ENCODE data around the gene ZNF536.
"Not testable (repeated sequence)": the region's sequence is repeated elsewhere in the genome, so short reads cannot be mapped to it uniquely, and the experiment has no call there.

The ZNF536 gene

DNA sequence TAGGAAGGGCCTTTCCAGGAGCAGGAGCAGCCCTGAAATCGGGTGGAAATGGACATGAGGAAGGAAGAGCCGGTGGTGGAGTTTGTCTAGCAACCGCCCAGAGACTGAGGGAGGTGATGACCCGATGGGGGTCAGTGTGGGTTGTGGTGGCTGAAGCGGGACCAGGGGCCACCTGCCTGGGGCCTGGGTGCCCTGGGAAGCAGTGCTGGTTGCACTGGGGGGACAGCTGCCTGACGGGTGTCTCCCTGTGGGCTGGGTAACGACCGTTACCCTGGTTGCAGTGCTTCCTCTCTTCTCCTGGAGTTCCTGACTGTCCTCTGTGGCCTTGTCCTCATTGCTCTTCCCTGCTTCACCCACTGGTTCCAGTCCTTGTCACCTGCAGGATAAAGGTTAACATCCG lies 13.0 kb downstream of the ZNF536 start:
- Histone ChIP-seq H3K27ac (no peak overlapping the region), H3K4me3 (no peak overlapping the region)

- no peak overlapping the region for H3K4me3 ChIP-seq
- no peak overlapping the region for H3K27ac ChIP-seq
Measured at GRCh38 chr19:30385666-30386065, 13.5 kb downstream of the ZNF536 start.

DNA sequence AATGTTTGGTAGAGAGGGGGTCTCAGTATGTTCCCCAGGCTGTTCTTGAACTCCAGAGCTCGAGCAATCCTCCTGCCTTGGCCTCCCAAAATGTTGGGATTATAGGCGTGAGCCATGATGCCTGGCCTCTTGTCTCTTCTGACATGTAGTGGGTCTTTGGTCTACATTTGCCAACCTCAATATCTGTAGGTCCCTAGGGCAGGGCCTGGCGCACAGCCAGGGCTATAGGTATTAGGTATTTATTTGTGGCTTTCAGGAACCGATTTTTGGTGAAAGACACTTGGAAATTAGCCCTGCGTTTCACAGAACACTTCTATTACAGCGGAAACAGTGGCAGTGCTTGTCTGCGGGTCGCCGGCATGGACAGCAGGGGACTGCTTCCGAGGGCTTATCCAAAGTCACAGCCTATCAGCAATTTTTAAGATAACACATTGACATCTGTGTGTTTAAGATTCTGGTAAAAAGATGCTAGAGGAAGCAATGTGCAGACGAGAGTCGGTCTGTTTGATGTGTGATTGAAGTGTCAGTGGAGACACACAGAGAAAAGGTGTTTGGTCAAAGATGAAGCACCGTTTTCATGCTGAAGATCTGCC lies 14.5 kb downstream of the ZNF536 start:
- no peak overlapping the region for H3K4me3 ChIP-seq
- no peak overlapping the region for H3K27ac ChIP-seq

GRCh38 chr19:30387311-30388115 lies 15.3 kb downstream of the ZNF536 start:
- Histone ChIP-seq H3K27ac (no peak overlapping the region), H3K4me3 (no peak overlapping the region)

- no peak overlapping the region for H3K4me3 ChIP-seq
- H3K27ac ChIP-seq: no peak overlapping the region
Measured at GRCh38 chr19:30388327-30388726, 16.1 kb downstream of the ZNF536 start.

DNA sequence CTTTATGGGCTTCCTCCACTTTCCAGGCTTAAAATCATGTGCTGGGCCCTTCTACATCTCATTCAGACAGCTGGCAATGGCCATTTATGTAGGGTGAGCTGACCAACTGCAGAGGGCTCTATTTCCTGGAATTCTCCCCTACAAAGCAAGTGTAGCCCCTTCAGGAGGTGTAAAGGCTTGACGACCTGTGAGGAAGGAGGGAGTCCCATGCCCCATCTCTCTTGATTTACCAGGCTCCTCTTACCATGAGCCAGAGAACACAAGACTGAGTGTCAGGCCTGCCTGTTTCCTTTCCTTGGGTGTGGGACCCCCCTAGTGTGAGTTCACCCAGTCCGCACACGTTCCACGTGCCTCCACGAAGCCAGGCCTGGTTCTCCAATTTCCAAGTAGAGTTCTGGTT lies 16.6 kb downstream of the ZNF536 start:
- Histone ChIP-seq H3K4me3 (no peak overlapping the region), H3K27ac (no peak overlapping the region)

GRCh38 chr19:30390356-30390988 lies 18.3 kb downstream of the ZNF536 start:
- Histone ChIP-seq H3K27ac (no peak overlapping the region), H3K4me3 (no peak overlapping the region)

GRCh38 chr19:30391052-30391451 lies 18.9 kb downstream of the ZNF536 start:
- H3K27ac ChIP-seq: no peak overlapping the region

DNA sequence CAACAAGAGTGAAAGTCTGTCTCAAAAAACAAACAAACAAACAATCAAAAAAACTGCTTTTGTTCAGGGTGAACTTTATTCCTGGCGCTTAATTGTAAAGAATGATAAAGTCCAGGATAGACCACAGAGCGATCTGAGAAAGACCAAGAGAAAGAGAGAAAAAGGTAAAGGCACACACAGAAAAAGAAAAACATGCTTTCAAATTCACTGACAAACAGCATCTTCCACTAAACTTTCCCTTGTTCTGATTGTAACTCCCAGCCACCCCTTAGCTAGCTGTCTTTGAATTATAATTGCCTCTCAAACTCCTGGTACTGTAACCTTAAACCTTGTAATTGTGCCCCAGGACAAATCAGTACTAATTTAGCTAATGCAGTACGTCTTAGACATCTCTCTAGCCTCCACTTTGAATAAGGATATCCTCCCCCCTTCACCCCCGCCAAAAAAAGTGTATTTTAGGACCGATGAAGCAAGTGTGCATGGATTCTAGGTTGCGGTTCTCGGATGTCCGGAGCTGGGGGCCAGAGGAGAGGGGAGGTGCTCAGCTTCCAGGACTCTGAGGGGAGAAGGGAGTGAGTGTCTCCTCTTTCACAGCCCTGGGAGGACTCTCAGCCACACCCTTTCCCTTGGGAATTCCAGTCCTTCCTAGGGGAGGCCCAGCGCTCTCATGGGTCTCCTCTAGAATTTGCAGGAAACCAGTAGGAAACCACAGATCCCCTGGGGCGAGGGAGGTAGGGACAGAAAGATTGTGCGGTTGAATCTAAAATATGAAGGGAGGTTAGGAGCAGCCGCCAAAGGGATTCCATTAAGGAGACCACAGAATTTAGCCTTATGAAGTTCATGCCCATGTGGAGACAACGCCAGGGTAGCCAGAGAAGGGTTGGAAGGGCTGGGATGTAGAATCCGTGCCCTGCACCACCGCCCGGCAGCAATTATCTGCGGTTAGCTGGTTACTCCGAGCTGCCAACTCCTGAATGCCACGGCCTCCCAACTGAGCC lies 19.7 kb downstream of the ZNF536 start:
- Histone ChIP-seq H3K4me3 (no peak overlapping the region), H3K27ac (no peak overlapping the region)

More at GRCh38 chr19:30391052-30391451, 18.9 kb downstream of the ZNF536 start:
- H3K4me3 ChIP-seq: no peak overlapping the region

DNA sequence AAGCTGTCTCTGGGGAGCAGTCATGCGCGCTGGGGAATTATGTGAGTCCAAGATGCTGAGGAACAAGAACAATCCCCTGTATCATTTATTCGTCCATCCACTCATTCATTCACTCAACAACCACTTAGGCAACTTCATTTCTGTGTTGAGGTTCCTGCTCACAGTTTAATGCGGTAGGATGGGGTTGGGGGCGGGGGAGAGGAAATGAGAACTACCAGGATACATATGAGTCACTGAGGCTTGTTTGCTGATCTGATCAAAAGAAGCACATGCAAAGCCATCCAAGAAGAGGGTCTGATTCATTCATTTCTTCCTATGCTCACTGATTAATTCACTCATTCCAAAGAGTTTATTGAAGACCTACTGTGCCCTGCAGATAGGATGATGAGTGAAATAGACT lies 20.9 kb downstream of the ZNF536 start:
- no peak overlapping the region for H3K27ac ChIP-seq
- no peak overlapping the region for H3K4me3 ChIP-seq

DNA sequence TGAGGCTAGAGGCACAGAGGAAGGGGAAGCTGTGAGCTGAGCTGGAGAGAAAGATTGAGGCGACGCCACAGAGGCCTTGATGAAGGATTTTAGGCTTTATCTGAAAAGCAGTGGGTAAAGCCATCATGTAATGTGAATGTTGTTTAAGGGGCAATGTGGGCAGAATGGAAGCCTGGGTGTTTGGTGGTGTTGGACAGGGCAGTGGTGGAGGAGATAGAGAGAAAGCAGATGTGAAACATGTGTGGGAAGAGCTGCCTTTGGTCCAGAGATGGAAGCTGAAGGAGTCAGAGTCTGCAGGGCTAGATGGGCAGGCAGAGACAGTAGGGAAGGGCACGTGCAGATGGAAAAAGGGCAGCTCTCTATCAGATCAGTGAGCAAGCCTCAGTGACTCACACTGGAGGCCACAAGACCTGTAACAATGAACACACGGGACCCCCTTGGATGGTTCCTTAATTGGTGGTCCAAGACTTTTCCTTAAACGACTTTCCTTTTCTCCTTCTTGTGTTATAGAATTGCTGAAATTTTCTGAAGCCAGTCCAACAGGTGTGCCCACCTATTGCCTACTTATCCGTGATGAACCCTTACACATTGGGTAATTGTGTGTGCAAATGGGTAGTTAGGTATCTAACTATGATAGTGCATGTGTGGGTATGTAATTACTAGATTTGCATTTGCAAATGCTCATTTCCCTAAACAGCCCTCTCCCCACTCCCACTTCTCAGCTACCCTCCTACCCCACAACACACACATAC lies 21.7 kb downstream of the ZNF536 start:
- no peak overlapping the region for H3K4me3 ChIP-seq
- no peak overlapping the region for H3K27ac ChIP-seq

- Histone ChIP-seq H3K4me3 (no peak overlapping the region), H3K27ac (no peak overlapping the region)
Measured at GRCh38 chr19:30394481-30395151, 22.4 kb downstream of the ZNF536 start.

GRCh38 chr19:30395283-30395682 lies 23.1 kb downstream of the ZNF536 start:
- no peak overlapping the region for H3K4me3 ChIP-seq
- no peak overlapping the region for H3K27ac ChIP-seq

- H3K27ac ChIP-seq: not testable (repeated sequence)
Measured at GRCh38 chr19:30398539-30398938, 26.4 kb downstream of the ZNF536 start.

GRCh38 chr19:30401956-30402355 lies 29.8 kb downstream of the ZNF536 start:
- no peak overlapping the region for H3K4me3 ChIP-seq
- no peak overlapping the region for H3K27ac ChIP-seq

More at GRCh38 chr19:30398539-30398938, 26.4 kb downstream of the ZNF536 start:
- H3K4me3 ChIP-seq: not testable (repeated sequence)

DNA sequence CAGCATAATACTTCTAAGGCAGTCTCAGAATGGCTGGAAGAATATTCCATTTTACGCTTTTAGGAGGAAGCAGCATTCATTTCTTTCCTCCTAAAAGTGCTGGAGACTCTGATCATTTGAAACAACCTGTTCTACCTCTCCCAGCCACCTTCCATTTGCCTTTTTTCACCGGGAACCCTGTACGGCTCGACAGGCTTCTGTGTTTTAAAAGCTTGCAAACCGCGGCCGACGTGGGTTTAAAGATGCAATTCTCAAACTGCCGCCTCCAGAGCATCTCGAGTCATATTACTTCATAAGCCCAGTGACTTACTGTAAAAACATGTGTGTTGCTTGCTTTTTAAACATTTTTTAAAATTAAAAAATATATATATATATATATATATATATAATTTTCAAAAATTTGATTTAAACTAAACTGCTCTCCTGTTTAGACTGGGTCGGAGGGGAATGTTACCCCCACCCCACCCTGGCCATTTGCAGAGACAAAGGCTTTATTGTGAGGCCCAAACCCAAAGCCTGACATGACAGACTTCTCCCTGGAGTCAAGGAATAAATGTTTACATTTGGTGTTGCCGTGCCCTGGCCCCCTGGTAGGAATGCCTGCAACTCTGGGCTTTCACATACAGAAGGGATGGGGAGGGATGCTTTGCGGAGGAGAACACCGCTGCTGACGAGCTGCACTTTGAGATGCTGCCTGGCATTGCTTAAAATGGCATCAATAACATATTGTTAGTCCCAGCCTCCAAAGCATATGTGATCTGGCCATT lies 30.4 kb downstream of the ZNF536 start:
- H3K4me3 ChIP-seq: no peak overlapping the region
- H3K27ac ChIP-seq: no peak overlapping the region

GRCh38 chr19:30403203-30403985 lies 31.2 kb downstream of the ZNF536 start:
- Histone ChIP-seq H3K4me3 (no peak overlapping the region), H3K27ac (no peak overlapping the region)
